B cell (primary cell): ENCODE results near the gene SLC25A17. TPM values are rescaled to one million over a fixed set of nuclear protein-coding genes. Genes with fewer than 3 reads are reported as not detected.

Experiments
- ATAC-seq: fragments of 200-7000 bp; cut with Tn5 transposase; one replicate; pipeline ENCODE4 v1.10.0; 2021; ENCODE audit warnings: low read depth, mild to moderate bottlenecking, moderate number of reproducible peaks, moderate library complexity
- CTCF ChIA-PET: fragments of 350-600 bp; sonication (Branson Sonifier 250); formaldehyde crosslinking; loops from one replicate; lab custom pipeline; 2021; ENCODE audit warnings: antibody characterized with exemption, inconsistent platforms; lab: Charles Lee
- POLR2A ChIA-PET: fragments of 350-600 bp; sonication (Branson Sonifier 250); formaldehyde crosslinking; loops from one replicate; lab custom pipeline; 2021; ENCODE audit warnings: antibody characterized with exemption; lab: Charles Lee
- DNase-seq: peaks from one replicate; pipeline ENCODE4 v3.0.0; 2013
- H2AFZ ChIP-seq: 2 replicates; pipeline ENCODE4 v1.6.1; 2012; ENCODE audit warnings: mild to moderate bottlenecking, low read depth, low read length; ENCODE audit not compliant: insufficient read depth, poor library complexity, severe bottlenecking
- H3K27ac ChIP-seq, 2 donors: 1 replicate in 1 of 2; 2 replicates in 1 of 2; pipeline ENCODE4 v1.5.1; 2012 to 2013; ENCODE audit warnings: low read length in 2 of 2, mild to moderate bottlenecking in 2 of 2, moderate library complexity in 1 of 2
- H3K27me3 ChIP-seq, 4 experiments: fragments of 200-600 bp in 1 of 4; sonication (generic) in 1 of 4; replicated peaks in 1 of 4; 1 replicate in 2 of 4; 2 replicates in 2 of 4; pipeline versions ENCODE4 v1.6.1 to v1.7.0; 2013 to 2016; ENCODE audit warnings: low read length in 3 of 4, mild to moderate bottlenecking in 2 of 4, mixed read lengths in 1 of 4, moderate library complexity in 1 of 4; ENCODE audit not compliant: insufficient read depth in 4 of 4, control insufficient read depth in 3 of 4; ENCODE audit errors: control extremely low read depth in 1 of 4
- H3K36me3 ChIP-seq, 2 experiments: replicated peaks in 1 of 2; 1 replicate in 1 of 2; 2 replicates in 1 of 2; pipeline versions ENCODE4 v1.6.1 to v1.7.1; 2013; ENCODE audit warnings: low read length in 1 of 2; ENCODE audit not compliant: insufficient read depth in 2 of 2, control insufficient read depth in 1 of 2; ENCODE audit errors: control extremely low read depth in 1 of 2, extremely low read depth in 1 of 2
- H3K4me1 ChIP-seq, 2 donors: fragments of 200-600 bp in 1 of 2; sonication (generic) in 1 of 2; 1 replicate in 1 of 2; 2 replicates in 1 of 2; pipeline versions ENCODE4 v1.5.1 to v1.6.1; 2013 to 2017; ENCODE audit warnings: low read length in 2 of 2; ENCODE audit not compliant: control insufficient read depth in 2 of 2, insufficient read depth in 2 of 2
- H3K4me2 ChIP-seq: replicated peaks from 2 replicates; pipeline ENCODE3; 2012; ENCODE audit warnings: mild to moderate bottlenecking, low read depth, low read length; ENCODE audit not compliant: poor library complexity, severe bottlenecking
- H3K4me3 ChIP-seq, 5 experiments: fragments of 200-600 bp in 1 of 5; sonication (generic) in 1 of 5; 1 replicate in 3 of 5; 2 replicates in 2 of 5; pipeline versions ENCODE4 v1.5.1 to v1.7.0; 2011 to 2016; ENCODE audit warnings: low read length in 4 of 5, mild to moderate bottlenecking in 4 of 5, low read depth in 2 of 5, control low read depth in 1 of 5, moderate library complexity in 1 of 5; ENCODE audit not compliant: insufficient read depth in 1 of 5; ENCODE audit errors: control extremely low read depth in 1 of 5, extremely low read depth in 1 of 5
- H3K79me2 ChIP-seq: fragments of 200-600 bp; sonication (generic); one replicate; pipeline ENCODE4 v1.6.0; 2016; ENCODE audit warnings: low read length; ENCODE audit not compliant: control insufficient read depth, insufficient read depth
- H3K9ac ChIP-seq: fragments of 200-600 bp; sonication (generic); 2 replicates; pipeline ENCODE4 v1.6.1; 2017; ENCODE audit warnings: mild to moderate bottlenecking, low read length, moderate library complexity
- H3K9me3 ChIP-seq, 3 donors: one replicate each; pipeline versions ENCODE4 v1.6.1 to v1.7.1; 2013; ENCODE audit warnings: low read length in 2 of 3; ENCODE audit not compliant: control insufficient read depth in 2 of 3, insufficient read depth in 1 of 3; ENCODE audit errors: control extremely low read depth in 1 of 3
- H4K20me1 ChIP-seq: 2 replicates; pipeline ENCODE4 v1.6.0; 2012; ENCODE audit warnings: mild to moderate bottlenecking, low read length; ENCODE audit not compliant: insufficient read depth, control insufficient read depth, poor library complexity, severe bottlenecking
- H3K27ac Mint-ChIP-seq: one replicate; pipeline ENCODE4 v1.8.0; 2021; ENCODE audit warnings: mixed read lengths
- H3K27me3 Mint-ChIP-seq: one replicate; pipeline ENCODE4 v1.8.0; 2021; ENCODE audit warnings: mixed read lengths
- H3K4me1 Mint-ChIP-seq: one replicate; pipeline ENCODE4 v1.8.0; 2021; ENCODE audit warnings: mixed read lengths
- H3K4me3 Mint-ChIP-seq: one replicate; pipeline ENCODE4 v1.8.0; 2021; ENCODE audit warnings: mixed read lengths
- H3K9me3 Mint-ChIP-seq: one replicate; pipeline ENCODE4 v1.8.0; 2022; ENCODE audit warnings: mixed read lengths; ENCODE audit not compliant: insufficient read depth
- EZH2 ChIP-seq: IDR thresholded peaks from 2 replicates; pipeline ENCODE4 v1.6.1; 2012; ENCODE audit warnings: borderline replicate concordance, low read depth, mild to moderate bottlenecking, moderate library complexity, low read length; ENCODE audit not compliant: insufficient read depth, poor library complexity, severe bottlenecking
- WGBS: methylation state at CpG from one replicate; pipeline ENCODE4 v1.1.5; 2013; ENCODE audit warnings: missing lambda C conversion rate; ENCODE audit not compliant: insufficient coverage; 5-methylcytosine and 5-hydroxymethylcytosine counted together
- intact Hi-C: fragments of 100-400 bp; cut with micrococcal nuclease; formaldehyde crosslinking; loops from one replicate; pipeline ENCODE4 v1.10.0; 2022
- polyA plus RNA-seq: library from polyadenylated mRNA; depleted of rRNA; stranded (reverse); fragments of >200 nt; gene quantifications from 2 replicates; pipeline ENCODE4 v1.2.3, GENCODE V29; 2012
- total RNA-seq, 2 donors: library from RNA; stranded (reverse); fragments of 120-200 nt in 1 of 2; gene quantifications; 1 replicate in 1 of 2; 2 replicates in 1 of 2; pipeline versions ENCODE4 v1.2.3 to v1.2.4, GENCODE V29; 2013 to 2022
- TF ChIP-seq, protein P1 (sequence below): fragments of 200-600 bp; IDR thresholded peaks from one replicate; pipeline ENCODE4 v1.8.0; 2022; ENCODE audit warnings: antibody characterized with exemption, mild to moderate bottlenecking

The SLC25A17 gene
- total and polyA plus RNA-seq, 2 donors (not counting 1 experiment from before 2014, with no cell fraction given): 13.1 to 15.0 TPM

DNA sequence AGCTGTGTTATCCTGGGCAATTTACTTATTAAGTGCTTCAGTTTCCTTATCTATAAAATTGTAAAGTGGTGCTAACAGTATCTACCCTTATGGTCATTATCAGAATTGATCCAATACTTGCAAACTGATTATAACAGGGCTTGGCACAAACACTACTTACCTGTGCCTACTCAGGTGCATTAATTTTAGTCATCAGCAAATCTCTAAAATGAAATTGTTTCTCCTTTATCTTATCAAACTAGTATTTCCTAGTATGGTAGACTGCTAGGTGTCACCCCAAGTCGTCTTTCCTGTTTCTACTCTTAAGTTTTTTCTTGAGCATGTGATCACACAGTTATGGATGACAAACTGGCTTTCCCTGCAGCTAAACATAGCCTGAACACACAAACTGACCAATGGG lies 4.3 kb upstream of the SLC25A17 start:
- H3K36me3 ChIP-seq: peaks cover 3 to 26% of the 10 kb centered on the region in 2 experiments
- H4K20me1 ChIP-seq: no peaks in the 10 kb centered on the region
- H3K4me1 ChIP-seq: peaks cover 6 to 12% of the 10 kb centered on the region in 2 donors
- no peak overlapping the region for H3K4me2 ChIP-seq
- H3K9ac ChIP-seq: no peak overlapping the region
- H3K27me3 ChIP-seq: no peaks in the 10 kb centered on the region
- Mint-ChIP-seq H3K27me3 (no peaks in the 10 kb centered on the region), H3K4me3 (no peak overlapping the region), H3K9me3 (no peaks in the 10 kb centered on the region), H3K4me1 (peaks cover 13% of the 10 kb centered on the region), H3K27ac (no peak overlapping the region)
- intact Hi-C loops: no loop called here
- no peak overlapping the region for H2AFZ ChIP-seq
- ChIA-PET POLR2A (no interaction called here), CTCF (interaction anchor here (0.7 kb wide), 1 partner anchor 26 kb away, joined by 3 read pairs; no protein-coding TSS in a partner anchor)
- TF ChIP-seq EZH2: no peak
- TF ChIP-seq, protein P1, sequence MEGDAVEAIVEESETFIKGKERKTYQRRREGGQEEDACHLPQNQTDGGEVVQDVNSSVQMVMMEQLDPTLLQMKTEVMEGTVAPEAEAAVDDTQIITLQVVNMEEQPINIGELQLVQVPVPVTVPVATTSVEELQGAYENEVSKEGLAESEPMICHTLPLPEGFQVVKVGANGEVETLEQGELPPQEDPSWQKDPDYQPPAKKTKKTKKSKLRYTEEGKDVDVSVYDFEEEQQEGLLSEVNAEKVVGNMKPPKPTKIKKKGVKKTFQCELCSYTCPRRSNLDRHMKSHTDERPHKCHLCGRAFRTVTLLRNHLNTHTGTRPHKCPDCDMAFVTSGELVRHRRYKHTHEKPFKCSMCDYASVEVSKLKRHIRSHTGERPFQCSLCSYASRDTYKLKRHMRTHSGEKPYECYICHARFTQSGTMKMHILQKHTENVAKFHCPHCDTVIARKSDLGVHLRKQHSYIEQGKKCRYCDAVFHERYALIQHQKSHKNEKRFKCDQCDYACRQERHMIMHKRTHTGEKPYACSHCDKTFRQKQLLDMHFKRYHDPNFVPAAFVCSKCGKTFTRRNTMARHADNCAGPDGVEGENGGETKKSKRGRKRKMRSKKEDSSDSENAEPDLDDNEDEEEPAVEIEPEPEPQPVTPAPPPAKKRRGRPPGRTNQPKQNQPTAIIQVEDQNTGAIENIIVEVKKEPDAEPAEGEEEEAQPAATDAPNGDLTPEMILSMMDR: no peak
- WGBS: no CpG with 5 or more reads among the region's 1 CpG
- ATAC-seq: no peak
- peaks cover 11% of the 10 kb centered on the region for H3K79me2 ChIP-seq
- no peak overlapping the region for H3K4me3 ChIP-seq
- DNase-seq: no peak
- H3K9me3 ChIP-seq: no peaks in the 10 kb centered on the region
- no peak overlapping the region for H3K27ac ChIP-seq

DNA sequence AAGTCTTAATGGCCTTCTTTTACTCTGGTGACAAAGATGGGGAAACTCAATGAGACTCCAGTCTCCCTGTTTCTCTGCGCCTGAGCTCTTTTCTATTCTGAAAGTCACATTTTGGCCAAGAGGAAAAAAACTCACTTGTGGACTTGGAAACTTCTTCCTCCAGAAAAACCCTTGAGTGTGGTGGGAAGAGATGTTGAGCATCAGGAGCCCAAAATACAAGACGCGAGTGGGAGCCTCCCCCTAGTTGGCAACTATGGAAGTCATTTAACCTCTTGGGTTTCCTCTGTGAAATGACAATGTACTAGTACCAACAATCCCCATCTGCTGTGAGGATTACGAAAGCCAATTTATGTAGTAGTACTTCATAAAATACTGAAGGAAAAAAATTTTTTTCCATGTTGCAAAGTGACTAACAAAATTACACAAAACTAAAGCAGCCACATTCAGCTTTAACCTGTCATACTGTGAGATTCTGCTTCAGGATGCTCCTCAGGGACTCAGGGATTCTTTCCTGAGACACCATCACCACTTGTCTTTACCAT lies 524 bp upstream of the SLC25A17 start:
- peak overlapping the region; percentile 98 for H3K9ac ChIP-seq
- no CpG with 5 or more reads among the region's 4 CpGs for WGBS
- intact Hi-C loops: loop anchor here (1.0 to 5.0 kb wide), 5 partner anchors 37 to 643 kb away; partner anchors contain the start of genes ADSL, EP300, ST13 and TNRC6B
- Mint-ChIP-seq H3K9me3 (no peaks in the 10 kb centered on the region), H3K4me1 (peaks cover 34% of the 10 kb centered on the region), H3K27me3 (no peaks in the 10 kb centered on the region), H3K27ac (peak overlapping the region; percentile 91), H3K4me3 (peak overlapping the region; percentile 95)
- H2AFZ ChIP-seq: peak overlapping the region; percentile 100
- ChIA-PET CTCF (interaction anchor here (0.6 to 2.9 kb wide), 3 partner anchors 11 to 136 kb away, joined by 3 to 14 read pairs (median 3); no protein-coding TSS in a partner anchor), POLR2A (interaction anchor here (0.6 to 1.0 kb wide), 3 partner anchors 37 to 512 kb away, joined by 3 to 6 read pairs (median 3); partner anchors contain the start of gene XPNPEP3)
- no peak for ATAC-seq
- TF ChIP-seq, protein P1: no peak
- no peak for TF ChIP-seq EZH2
- H3K4me2 ChIP-seq: peak overlapping the region; percentile 77
- peaks cover 10% of the 10 kb centered on the region for H4K20me1 ChIP-seq
- H3K4me3 ChIP-seq: peak overlapping the region; percentile 36 to 100 (median 98)
- H3K36me3 ChIP-seq: peaks cover 0 to 12% of the 10 kb centered on the region in 2 experiments
- peak overlapping the region; percentile 28 to 56 for H3K27ac ChIP-seq
- H3K9me3 ChIP-seq: no peaks in the 10 kb centered on the region
- H3K79me2 ChIP-seq: peaks cover 44% of the 10 kb centered on the region
- peaks cover 22 to 27% of the 10 kb centered on the region in 2 donors for H3K4me1 ChIP-seq
- no peak for DNase-seq
- H3K27me3 ChIP-seq: no peaks in the 10 kb centered on the region
